HEK293T (cell line): ENCODE data around the gene SLC2A13.
A peak's percentile ranks its signal among the peaks of the same experiment; 100 is the strongest.

Experiments used
- CTCF ChIA-PET: fragments of 350-600 bp; formaldehyde crosslinking; extraction: SDS; loops from one replicate; lab custom pipeline; 2021; ENCODE audit warnings: antibody characterized with exemption, inconsistent platforms; lab: Yijun Ruan, JAX
- POLR2A ChIA-PET: fragments of 350-600 bp; formaldehyde crosslinking; extraction: SDS; loops from one replicate; lab custom pipeline; 2020; ENCODE audit warnings: antibody characterized with exemption, inconsistent platforms; lab: Yijun Ruan, JAX
- DNase-seq: peaks from one replicate; pipeline ENCODE4 v3.0.0; 2012; ENCODE audit warnings: mixed read lengths; ENCODE audit errors: extremely low spot score
- ARNT ChIP-seq: fragments of 450-650 bp; IDR thresholded peaks from 2 replicates; pipeline ENCODE4 v1.6.1; 2017; ENCODE audit warnings: mild to moderate bottlenecking
- BHLHE40 ChIP-seq: fragments of 450-650 bp; IDR thresholded peaks from 2 replicates; pipeline ENCODE4 v1.6.1; 2016; ENCODE audit warnings: mild to moderate bottlenecking, moderate library complexity, borderline replicate concordance
- CTBP1 ChIP-seq: fragments of 450-650 bp; IDR thresholded peaks from 2 replicates; pipeline ENCODE4 v1.6.1; 2016; ENCODE audit warnings: borderline replicate concordance
- ELF4 ChIP-seq: fragments of 450-650 bp; IDR thresholded peaks from 2 replicates; pipeline ENCODE4 v1.6.1; 2017; ENCODE audit warnings: antibody characterized with exemption
- FOXA1 ChIP-seq: fragments of 450-650 bp; IDR thresholded peaks from 2 replicates; pipeline ENCODE4 v1.6.1; 2016; ENCODE audit warnings: mild to moderate bottlenecking
- FOXK2 ChIP-seq: fragments of 450-650 bp; IDR thresholded peaks from 2 replicates; pipeline ENCODE4 v1.6.1; 2016; ENCODE audit warnings: mild to moderate bottlenecking
- FOXM1 ChIP-seq: fragments of 450-650 bp; IDR thresholded peaks from 2 replicates; pipeline ENCODE4 v1.6.1; 2017; ENCODE audit warnings: mild to moderate bottlenecking, borderline replicate concordance
- HDGF ChIP-seq: fragments of 450-650 bp; IDR thresholded peaks from 2 replicates; pipeline ENCODE4 v1.6.1; 2017; ENCODE audit warnings: antibody characterized with exemption, borderline replicate concordance
- L3MBTL2 ChIP-seq: fragments of 450-650 bp; conservative IDR thresholded peaks from 2 replicates; pipeline ENCODE4 v1.6.1; 2016; ENCODE audit warnings: mild to moderate bottlenecking
- LEF1 ChIP-seq: fragments of 450-650 bp; IDR thresholded peaks from 2 replicates; pipeline ENCODE4 v1.6.1; 2017; ENCODE audit warnings: mild to moderate bottlenecking, borderline replicate concordance
- NFRKB ChIP-seq: fragments of 450-650 bp; IDR thresholded peaks from 2 replicates; pipeline ENCODE4 v1.6.1; 2016; ENCODE audit warnings: mild to moderate bottlenecking, moderate library complexity
- PKNOX1 ChIP-seq: fragments of 450-650 bp; IDR thresholded peaks from 2 replicates; pipeline ENCODE4 v1.6.1; 2016
- SP1 ChIP-seq: fragments of 450-650 bp; IDR thresholded peaks from 2 replicates; pipeline ENCODE4 v1.6.1; 2017
- SUZ12 ChIP-seq: fragments of 450-650 bp; IDR thresholded peaks from 2 replicates; pipeline ENCODE4 v1.6.1; 2016; ENCODE audit warnings: mild to moderate bottlenecking
- TARDBP ChIP-seq: fragments of 450-650 bp; IDR thresholded peaks from 2 replicates; pipeline ENCODE4 v1.6.1; 2016
- ZNF384 ChIP-seq: fragments of 450-650 bp; IDR thresholded peaks from 2 replicates; pipeline ENCODE4 v1.6.1; 2016

Gene SLC2A13

DNA sequence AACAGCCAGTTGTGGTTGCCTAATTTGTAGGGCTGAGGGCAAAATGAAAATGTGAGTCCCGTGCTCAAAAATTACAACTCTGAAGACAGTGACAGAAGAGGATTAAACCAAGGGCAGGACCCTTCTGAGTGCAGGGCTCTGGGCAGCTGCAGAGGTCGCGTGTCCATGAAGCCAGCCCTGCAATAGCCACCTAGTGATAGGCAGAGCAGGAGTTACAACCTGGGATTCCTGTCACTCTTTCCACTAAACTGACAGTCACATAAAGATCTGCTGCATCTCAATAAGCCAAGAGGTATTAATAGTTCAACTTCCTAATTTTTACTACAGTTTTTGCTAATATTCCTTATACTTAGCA, 94.1 kb downstream of the SLC2A13 start:
- no peak for DNase-seq
- POLR2A ChIA-PET = interaction anchor here (1.1 to 1.4 kb wide), 2 partner anchors 93 to 94 kb away, joined by 3 to 5 read pairs; partner anchors contain the start of gene SLC2A13
- CTCF ChIA-PET = interaction anchor here (0.7 to 1.8 kb wide), 14 partner anchors 11 to 112 kb away, joined by 3 to 13 read pairs (median 4); partner anchors contain the start of gene SLC2A13
- no peak for TF ChIP-seq BHLHE40
- TF ChIP-seq PKNOX1 = no peak
- TF ChIP-seq TARDBP = no peak
- no peak for TF ChIP-seq NFRKB
- no peak for TF ChIP-seq FOXK2
- no peak for TF ChIP-seq LEF1
- TF ChIP-seq ARNT = no peak
- TF ChIP-seq CTBP1 = no peak
- no peak for TF ChIP-seq SP1
- no peak for TF ChIP-seq ELF4
- no peak for TF ChIP-seq ZNF384

DNA sequence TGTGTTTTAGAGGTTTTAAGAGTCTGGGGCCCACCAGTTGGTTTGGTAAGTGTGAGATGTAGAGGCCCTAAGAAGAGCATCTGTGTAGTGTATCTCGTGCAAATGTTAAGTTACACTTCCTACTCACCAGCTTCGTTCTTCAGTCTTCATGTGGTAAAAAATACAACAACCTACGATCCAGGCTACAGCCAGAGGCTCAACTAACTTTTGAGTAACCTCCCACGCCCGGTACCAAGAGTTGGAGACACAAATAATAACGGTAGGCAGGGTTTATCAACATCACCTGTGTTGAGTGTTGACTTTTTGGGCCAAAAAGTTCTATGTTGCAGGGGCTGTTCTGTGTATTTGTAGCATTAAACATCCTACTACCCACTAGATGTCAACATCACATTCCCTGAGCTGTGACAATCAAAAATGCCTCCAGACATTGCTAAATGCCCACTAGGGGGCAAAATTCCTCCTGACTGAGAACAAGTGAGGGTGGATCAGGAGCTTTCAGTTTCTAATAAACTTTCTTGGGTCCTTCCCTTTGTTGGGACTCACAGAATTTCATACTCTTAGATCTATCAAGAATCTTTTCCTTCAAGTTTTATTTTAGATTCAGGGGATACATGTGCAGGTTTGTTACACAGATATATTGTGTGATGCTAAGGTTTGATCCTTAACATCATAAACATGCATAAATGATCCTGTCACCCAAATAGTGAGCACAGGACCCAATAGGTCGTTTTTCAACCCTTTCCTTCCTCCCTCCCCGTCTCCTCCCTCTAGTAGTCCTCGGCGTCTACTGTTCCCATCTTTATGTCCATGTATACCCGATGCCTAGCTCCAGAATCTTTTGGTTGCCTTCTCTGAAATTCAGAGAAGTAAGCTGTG, 94.7 kb downstream of the SLC2A13 start:
- ChIA-PET POLR2A (interaction anchor here (1.1 to 1.4 kb wide), 2 partner anchors 93 to 95 kb away, joined by 3 to 5 read pairs; partner anchors contain the start of gene SLC2A13), CTCF (interaction anchor here (0.7 to 1.8 kb wide), 14 partner anchors 10 to 113 kb away, joined by 3 to 13 read pairs (median 4); partner anchors contain the start of gene SLC2A13)
- TF ChIP-seq FOXM1 (no peak), HDGF (no peak), FOXA1 (no peak), PKNOX1 (no peak), SUZ12 (no peak)
- peak; percentile 55 for DNase-seq

DNA sequence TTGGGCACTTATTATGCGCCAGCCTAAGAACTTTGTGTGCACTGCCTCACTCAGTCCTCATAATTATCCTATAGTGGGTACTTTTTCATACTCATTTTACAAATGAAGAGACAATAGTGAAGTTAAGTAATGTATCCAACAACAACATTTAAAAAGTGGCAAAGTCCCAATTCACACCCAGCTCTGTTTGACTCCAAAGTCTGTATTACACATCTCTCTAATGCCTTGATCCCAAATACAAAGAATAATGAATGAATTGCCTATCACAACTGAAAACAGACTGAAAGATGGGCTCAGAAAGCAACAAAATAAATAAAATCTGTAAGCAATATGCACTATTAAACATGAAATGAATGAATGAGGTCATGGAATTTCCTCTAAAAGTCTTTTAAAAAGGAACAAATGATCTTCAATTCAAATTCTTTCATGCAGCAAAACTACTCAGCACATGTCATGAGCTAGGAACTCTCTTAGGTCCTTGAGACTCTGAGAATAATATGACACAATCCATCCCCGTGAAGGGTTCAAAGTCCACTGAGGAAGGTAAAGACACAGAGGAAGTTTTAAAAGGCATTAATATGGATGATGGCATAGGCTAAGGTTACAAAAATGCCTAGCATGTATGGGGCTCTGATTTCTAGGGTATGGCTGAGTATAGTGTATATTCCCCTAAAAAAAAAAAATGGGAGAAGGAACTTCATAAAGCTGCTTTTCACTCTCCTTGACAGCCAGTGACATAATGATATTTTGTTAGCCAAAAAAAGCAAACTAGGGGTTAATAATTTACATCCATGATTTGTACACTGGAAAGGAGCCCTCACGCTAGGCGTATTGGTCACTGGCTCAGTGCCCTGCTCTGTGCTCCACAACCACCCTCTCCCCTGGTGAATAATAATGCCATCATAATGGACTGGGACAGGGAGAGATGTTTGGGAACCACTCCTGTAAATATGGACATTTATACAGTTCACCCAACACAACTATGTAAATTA, 103.4 kb downstream of the SLC2A13 start:
- ChIA-PET POLR2A (no interaction called here), CTCF (interaction anchor here (0.6 kb wide), 1 partner anchor 179 kb away, joined by 7 read pairs; no protein-coding TSS in a partner anchor)
- TF ChIP-seq FOXA1 (no peak), NFRKB (no peak), ELF4 (no peak), CTBP1 (no peak), L3MBTL2 (no peak), FOXK2 (no peak), LEF1 (no peak), FOXM1 (no peak), ZNF384 (no peak), PKNOX1 (no peak), SP1 (no peak), TARDBP (no peak)
- DNase-seq = no peak

- TF ChIP-seq SP1 (no peak), TARDBP (no peak), LEF1 (no peak), ZNF384 (no peak), L3MBTL2 (no peak), PKNOX1 (no peak), CTBP1 (no peak), SUZ12 (no peak), ARNT (no peak), FOXA1 (no peak), BHLHE40 (no peak), FOXK2 (no peak), HDGF (no peak)
- POLR2A ChIA-PET = no interaction called here
- CTCF ChIA-PET = interaction anchor here (1.0 kb wide), 1 partner anchor 10 kb away, joined by 5 read pairs; no protein-coding TSS in a partner anchor
- DNase-seq = no peak
These were observed 104.5 kb downstream of the SLC2A13 start for GRCh38 chr12:40001406-40001805.

DNA sequence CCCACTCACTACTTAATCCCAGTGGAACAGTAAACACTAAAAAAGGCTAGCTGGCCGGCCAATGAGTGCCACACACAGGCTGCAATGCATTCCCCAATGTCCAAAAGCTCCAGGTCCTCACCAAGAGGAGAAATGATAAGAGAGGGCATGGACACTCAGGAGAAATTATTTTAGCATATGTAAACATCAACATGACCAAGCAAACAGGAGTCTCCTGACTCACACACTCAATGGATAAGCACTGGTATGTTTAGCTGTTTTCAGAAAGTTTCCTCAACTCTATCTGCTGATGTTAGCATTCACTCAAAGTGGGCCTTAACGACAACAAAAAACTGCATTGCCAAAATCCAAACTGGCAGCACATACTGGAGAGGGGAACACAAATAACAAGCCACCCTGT, 105.0 kb downstream of the SLC2A13 start:
- CTCF ChIA-PET = interaction anchor here (1.0 kb wide), 1 partner anchor 10 kb away, joined by 5 read pairs; no protein-coding TSS in a partner anchor
- POLR2A ChIA-PET = no interaction called here
- TF ChIP-seq FOXA1 (no peak), SUZ12 (no peak), CTBP1 (no peak), ARNT (no peak), NFRKB (no peak)
- no peak for DNase-seq
